GM23338 (cell line): Measurements from ENCODE around the gene GRK3. TPM values are rescaled to one million over a fixed set of nuclear protein-coding genes. Genes with fewer than 3 reads are reported as not detected.

ENCODE experiments used
- ATAC-seq: fragments of 200-7000 bp; cut with Tn5 transposase; 3 replicates; pipeline ENCODE4 v1.9.1; 2020
- DNase-seq: peaks from one replicate; pipeline ENCODE4 v3.0.0-alpha.2; 2015; ENCODE audit warnings: low spot score
- H2AFZ ChIP-seq: fragments of 200-600 bp; sonication (generic); 2 replicates; pipeline ENCODE4 v1.8.0; 2016; ENCODE audit warnings: antibody characterized with exemption, mild to moderate bottlenecking, moderate library complexity
- H3F3A ChIP-seq: fragments of 200-600 bp; sonication (generic); replicated peaks from 2 replicates; pipeline ENCODE4 v1.8.0; 2017; ENCODE audit warnings: antibody characterized with exemption, mixed run types, low read depth
- H3K27ac ChIP-seq: fragments of 200-600 bp; sonication (generic); 2 replicates; pipeline ENCODE4 v1.6.1; 2016; ENCODE audit warnings: low read depth
- H3K27me3 ChIP-seq: fragments of 200-600 bp; sonication (generic); 2 replicates; pipeline ENCODE4 v1.8.0; 2016; ENCODE audit warnings: mild to moderate bottlenecking, mixed run types, moderate library complexity; ENCODE audit not compliant: insufficient read depth
- H3K36me3 ChIP-seq: fragments of 200-600 bp; sonication (generic); 2 replicates; pipeline ENCODE4 v1.8.0; 2016; ENCODE audit warnings: mild to moderate bottlenecking; ENCODE audit not compliant: insufficient read depth
- H3K4me1 ChIP-seq: fragments of 200-600 bp; sonication (generic); 2 replicates; pipeline ENCODE4 v1.8.0; 2016; ENCODE audit warnings: mild to moderate bottlenecking, moderate library complexity; ENCODE audit not compliant: insufficient read depth
- H3K4me2 ChIP-seq: fragments of 200-600 bp; sonication (generic); 2 replicates; pipeline ENCODE4 v1.7.1; 2017; ENCODE audit warnings: mixed run types
- H3K4me3 ChIP-seq: fragments of 200-600 bp; sonication (generic); 2 replicates; pipeline ENCODE4 v1.6.1; 2016; ENCODE audit warnings: mixed run types
- H3K79me2 ChIP-seq: fragments of 200-600 bp; sonication (generic); replicated peaks from 2 replicates; pipeline ENCODE4 v1.8.0; 2017; ENCODE audit warnings: mild to moderate bottlenecking; ENCODE audit not compliant: insufficient read depth
- H3K9me2 ChIP-seq: fragments of 200-600 bp; sonication (generic); 2 replicates; pipeline ENCODE4 v1.8.0; 2017; ENCODE audit not compliant: insufficient read depth
- H4K20me1 ChIP-seq: fragments of 200-600 bp; sonication (generic); replicated peaks from 2 replicates; pipeline ENCODE4 v1.8.0; 2017; ENCODE audit warnings: mild to moderate bottlenecking; ENCODE audit not compliant: insufficient read depth
- H3K27ac Mint-ChIP-seq: 2 replicates; pipeline ENCODE4 v1.8.0; 2020; ENCODE audit warnings: inconsistent platforms, mild to moderate bottlenecking, moderate library complexity, mixed read lengths
- H3K27me3 Mint-ChIP-seq: 3 replicates; pipeline ENCODE4 v1.8.0; 2022; ENCODE audit warnings: low read depth, mild to moderate bottlenecking, moderate library complexity, mixed read lengths, inconsistent platforms; ENCODE audit not compliant: insufficient read depth, poor library complexity
- H3K36me3 Mint-ChIP-seq: 3 replicates; pipeline ENCODE4 v1.8.0; 2021; ENCODE audit warnings: low read depth, mild to moderate bottlenecking, inconsistent platforms, moderate library complexity, mixed read lengths
- H3K4me1 Mint-ChIP-seq: 3 replicates; pipeline ENCODE4 v1.8.0; 2020; ENCODE audit warnings: mild to moderate bottlenecking, inconsistent platforms, mixed read lengths
- H3K4me3 Mint-ChIP-seq: 3 replicates; pipeline ENCODE4 v1.8.0; 2021; ENCODE audit warnings: moderate library complexity, mild to moderate bottlenecking, inconsistent platforms, mixed read lengths
- H3K9me3 Mint-ChIP-seq: 3 replicates; pipeline ENCODE4 v1.8.0; 2020; ENCODE audit warnings: moderate library complexity, mild to moderate bottlenecking, inconsistent platforms, mixed read lengths
- CREB1 ChIP-seq: fragments of 250-450 bp; sonication (Bioruptor Pico); IDR thresholded peaks from 2 replicates; pipeline ENCODE4 v1.5.0; 2020; ENCODE audit warnings: low read depth, mild to moderate bottlenecking, moderate library complexity
- CTCF ChIP-seq, 2 experiments: fragments of 200-600 bp in 1 of 2; sonication (generic) in 1 of 2; conservative IDR thresholded peaks; 2 replicates each; pipeline versions ENCODE4 v1.5.1 to v1.6.1; 2016 to 2017; ENCODE audit warnings: antibody characterized with exemption in 2 of 2, low read depth in 2 of 2, mild to moderate bottlenecking in 2 of 2, moderate library complexity in 1 of 2
- ETS1 ChIP-seq: IDR thresholded peaks from 2 replicates; pipeline ENCODE4 v1.6.1; 2016; ENCODE audit warnings: antibody characterized with exemption
- EZH2 ChIP-seq: fragments of 200-600 bp; sonication (generic); IDR thresholded peaks from one replicate; pipeline ENCODE4 v1.8.0; 2017; ENCODE audit warnings: antibody characterized with exemption, mild to moderate bottlenecking, low read depth; ENCODE audit not compliant: unreplicated experiment
- EZH2phosphoT487 ChIP-seq: fragments of 200-600 bp; sonication (generic); IDR thresholded peaks from one replicate; pipeline ENCODE4 v1.8.1; 2018; ENCODE audit warnings: antibody characterized with exemption; ENCODE audit not compliant: unreplicated experiment
- JUNB ChIP-seq: IDR thresholded peaks from one replicate; pipeline ENCODE4 v1.6.1; 2016; ENCODE audit warnings: antibody characterized with exemption; ENCODE audit not compliant: unreplicated experiment
- NANOG ChIP-seq: IDR thresholded peaks from 2 replicates; pipeline ENCODE4 v1.6.1; 2016; ENCODE audit warnings: antibody characterized with exemption, borderline replicate concordance
- POLR2AphosphoS5 ChIP-seq: IDR thresholded peaks from 2 replicates; pipeline ENCODE4 v1.6.1; 2016; ENCODE audit warnings: antibody characterized with exemption, low read depth
- REST ChIP-seq: IDR thresholded peaks from one replicate; pipeline ENCODE4 v1.6.1; 2018; ENCODE audit warnings: antibody characterized with exemption; ENCODE audit not compliant: unreplicated experiment
- STAT1 ChIP-seq: IDR thresholded peaks from one replicate; pipeline ENCODE4 v1.6.1; 2016; ENCODE audit warnings: antibody characterized with exemption; ENCODE audit not compliant: unreplicated experiment
- ZNF114 ChIP-seq: fragments of 250-450 bp; sonication (Bioruptor Pico); IDR thresholded peaks from 2 replicates; pipeline ENCODE4 v1.5.0; 2020; ENCODE audit warnings: mild to moderate bottlenecking, moderate library complexity
- ZNF331 ChIP-seq: fragments of 250-450 bp; sonication (Bioruptor Pico); IDR thresholded peaks from 2 replicates; pipeline ENCODE4 v1.5.0; 2020; ENCODE audit warnings: low read depth, mild to moderate bottlenecking, moderate library complexity
- ZNF462 ChIP-seq: fragments of 250-450 bp; sonication (Bioruptor Pico); IDR thresholded peaks from 2 replicates; pipeline ENCODE4 v1.5.0; 2020; ENCODE audit warnings: mild to moderate bottlenecking, moderate library complexity
- polyA plus RNA-seq: library from polyadenylated mRNA; unstranded; fragments of >200 nt; fragmentation: Nextera tagmentation; extraction: Ambion mirVana; gene quantifications from 2 replicates; pipeline ENCODE4 v1.2.1, GENCODE V29; 2016
- total RNA-seq: library from RNA; depleted of rRNA; stranded (reverse); fragments of >200 nt; shearing (Covaris generic); gene quantifications from 2 replicates; pipeline ENCODE4 v1.2.3, GENCODE V29; 2014

Gene GRK3
- total and polyA plus RNA-seq, 2 experiments from 2014 or later, result 6.0 to 25.3 TPM

- Mint-ChIP-seq H3K4me3 (no peak overlapping the region), H3K27ac (no peak overlapping the region), H3K9me3 (no peaks in the 10 kb centered on the region), H3K27me3 (no peaks in the 10 kb centered on the region), H3K4me1 (peaks cover 12% of the 10 kb centered on the region), H3K36me3 (peaks cover 13% of the 10 kb centered on the region; the same call in 1 of the 3 replicates)
- no peak overlapping the region for H2AFZ ChIP-seq
- no peaks in the 10 kb centered on the region for H3K36me3 ChIP-seq
- TF ChIP-seq ZNF331 (CRISPR knock-in tag) (no peak), CTCF (conservative IDR thresholded peaks at IDR 0.05; ENCODE audit: low read depth in 2 of 2) (no peak), EZH2phosphoT487 (no peak), ZNF114 (no peak), ZNF462 (CRISPR knock-in tag) (no peak), EZH2 (no peak), JUNB (no peak), NANOG (no peak), REST (no peak), STAT1 (no peak), ETS1 (no peak), POLR2AphosphoS5 (no peak), CREB1 (no peak)
- no peak for DNase-seq
- H3K79me2 ChIP-seq, result no peaks in the 10 kb centered on the region
- H3K4me2 ChIP-seq, result no peak overlapping the region
- no peak; the same call in 2 of the 3 replicates for ATAC-seq
- H3F3A ChIP-seq, result no peaks in the 10 kb centered on the region
- H3K4me1 ChIP-seq, result peaks cover 13% of the 10 kb centered on the region; the same call in 1 of the 2 replicates
- H3K9me2 ChIP-seq, result no peaks in the 10 kb centered on the region
- H3K4me3 ChIP-seq, result no peak overlapping the region
- no peak overlapping the region for H3K27ac ChIP-seq
- no peaks in the 10 kb centered on the region for H3K27me3 ChIP-seq
- H4K20me1 ChIP-seq, result peaks cover 2% of the 10 kb centered on the region; the same call in 1 of the 2 replicates
Observed at GRCh38 chr22:25669253-25670069, 105.0 kb downstream of the GRK3 start.
